Measurements from ENCODE around the gene GCNT1.
"Not testable (repeated sequence)": the region's sequence is repeated elsewhere in the genome, so short reads cannot be mapped to it uniquely, and the experiment has no call there.

Gene GCNT1

DNA sequence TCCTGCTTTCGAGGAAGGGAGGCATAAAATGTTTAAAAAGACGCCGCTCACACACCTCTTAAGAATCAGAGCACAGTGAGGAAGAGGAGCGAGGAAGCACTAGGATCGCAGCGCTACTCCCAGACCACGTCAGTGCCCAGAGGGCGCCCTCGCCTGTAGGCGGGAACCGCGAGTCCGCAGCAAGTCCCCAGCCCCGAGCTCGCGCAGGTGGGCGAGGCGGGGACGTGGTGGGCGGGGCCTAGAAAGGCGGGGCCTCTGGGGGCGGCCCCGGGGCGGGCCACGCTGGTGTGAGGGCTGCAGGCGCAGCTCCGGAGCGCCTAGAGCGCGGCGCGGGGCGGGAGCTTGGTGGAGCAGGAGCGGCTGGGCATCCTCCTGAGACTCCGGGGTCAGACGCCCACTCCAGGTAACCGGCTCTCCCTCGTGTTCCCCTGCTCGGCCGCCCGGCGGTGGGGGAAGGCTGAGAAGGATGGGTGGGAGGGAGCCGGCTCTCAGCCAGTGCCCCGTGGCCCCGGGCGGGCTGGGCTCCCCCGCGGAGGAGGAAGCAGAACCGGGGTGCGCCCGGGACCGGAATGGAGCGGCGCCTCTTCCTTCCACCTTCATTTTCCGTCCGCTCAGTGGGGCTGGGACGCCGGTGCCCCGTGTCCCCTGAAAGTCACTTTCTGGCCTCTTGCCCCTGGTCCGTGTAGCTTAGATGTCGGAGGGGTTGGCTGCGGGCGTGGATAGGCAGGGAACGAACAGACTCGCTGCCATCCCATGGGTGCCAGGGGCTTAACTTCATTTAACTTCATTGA, at the start of gene GCNT1:
Gene GCNT1, plus strand, starts transcription at position 280 of the 791 bp plus-strand sequence. CDS start 43,200 bp downstream, outside the sequence.
- H3K4me3 ChIP-seq (ENCODE audit: low read depth, low read length) = peak within 1 kb of the TSS; percentile 77

DNA sequence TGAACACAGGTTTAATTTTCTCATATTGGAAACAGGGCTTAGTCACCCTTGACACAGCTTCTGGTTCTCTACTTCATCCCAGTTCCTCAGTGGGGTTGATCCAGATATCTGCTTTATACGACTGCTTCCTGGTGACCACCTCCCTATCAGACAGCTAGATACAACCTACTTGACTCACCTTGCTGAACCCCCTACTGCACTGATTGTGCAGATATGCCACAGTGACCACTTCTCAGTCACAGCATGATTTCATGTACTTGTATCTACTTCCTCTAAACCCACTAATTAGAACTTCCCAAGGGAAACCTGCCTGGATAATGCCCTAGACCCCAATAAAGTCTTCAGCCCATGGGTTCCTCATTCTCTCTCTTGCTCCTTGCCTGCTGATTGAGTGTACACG, 46.3 kb upstream of the GCNT1 start:
- H3K4me3 ChIP-seq (ENCODE audit: low read depth, low read length) = no peak overlapping the region

DNA sequence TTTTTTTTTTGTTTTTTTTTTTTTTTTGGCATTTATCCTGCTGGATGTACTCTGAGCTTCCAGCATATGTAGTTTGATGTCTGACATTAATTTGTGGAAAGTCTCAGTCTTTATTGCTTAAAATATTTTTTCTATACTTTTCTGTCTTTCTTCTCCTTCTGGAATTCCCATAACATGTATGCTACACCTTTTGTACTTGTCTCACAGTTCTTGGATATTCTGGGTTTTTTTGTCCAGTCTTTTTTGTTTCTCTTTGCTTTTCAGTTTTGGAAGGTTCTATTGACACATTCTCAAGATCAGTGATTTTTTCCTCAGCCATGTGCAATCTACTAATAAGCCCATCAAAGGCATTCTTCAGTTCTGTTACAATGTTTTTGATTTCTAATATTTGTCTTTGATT, 45.3 kb upstream of the GCNT1 start:
- H3K4me3 ChIP-seq (ENCODE audit: low read depth, low read length) = no peak overlapping the region

DNA sequence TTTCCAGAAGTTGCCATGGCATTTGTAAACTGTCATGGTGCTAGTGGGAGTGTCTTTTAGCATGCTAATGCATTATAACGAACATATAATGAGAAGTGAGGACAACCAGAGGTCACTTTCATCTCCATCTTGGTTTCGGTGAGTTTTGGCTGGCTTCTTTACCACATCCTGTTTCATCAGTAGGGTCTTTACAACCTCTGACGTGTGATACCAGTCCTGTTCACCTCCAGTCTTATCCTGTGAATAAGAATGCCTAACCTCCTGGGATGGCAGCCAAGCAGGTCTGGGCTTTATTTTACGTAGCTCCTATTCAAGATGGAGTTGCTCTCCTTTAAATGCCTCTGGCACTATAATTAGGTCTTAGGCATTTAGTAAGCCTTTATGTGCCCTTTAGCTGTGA, 44.3 kb upstream of the GCNT1 start:
- no peak overlapping the region for H3K4me3 ChIP-seq (ENCODE audit: low read depth, low read length)

DNA sequence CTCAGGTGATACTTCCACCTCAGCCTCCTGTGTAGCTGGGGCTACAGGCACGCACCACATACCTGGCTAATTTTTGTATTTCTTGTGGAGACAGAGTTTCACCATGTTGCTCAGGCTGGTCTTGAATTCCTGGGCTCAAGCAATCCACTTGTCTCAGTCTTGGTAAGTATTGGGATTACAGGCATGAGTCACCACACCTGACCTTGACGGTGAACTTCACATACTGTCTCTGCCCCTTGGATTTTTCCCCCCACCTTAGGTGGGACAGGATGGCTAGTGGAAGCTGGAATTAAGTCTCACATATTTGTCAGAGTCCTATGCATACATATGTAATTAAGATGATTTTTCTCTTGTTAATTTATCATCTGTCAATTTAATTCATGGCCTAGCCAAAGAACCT, 43.8 kb upstream of the GCNT1 start:
- H3K4me3 ChIP-seq (ENCODE audit: low read depth, low read length) = no peak overlapping the region

DNA sequence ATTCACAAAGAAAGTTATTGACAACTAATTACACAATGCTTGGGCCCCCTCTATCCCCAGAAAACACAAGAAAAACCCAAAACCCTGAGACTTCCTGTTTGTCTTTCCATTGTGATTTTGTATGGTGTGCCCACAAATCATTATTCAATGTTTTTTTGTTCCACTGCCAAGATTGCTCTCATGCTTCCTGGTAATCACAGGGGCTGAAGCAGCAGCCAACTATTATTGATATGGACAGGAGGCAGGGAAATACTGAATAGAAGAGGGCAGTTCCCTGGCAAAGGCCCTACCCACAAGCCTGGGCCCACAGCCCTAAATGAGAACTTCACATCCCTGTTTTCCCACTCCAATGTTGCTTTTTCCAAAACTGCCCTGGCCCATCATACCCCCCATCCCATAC, 43.3 kb upstream of the GCNT1 start:
- no peak overlapping the region for H3K4me3 ChIP-seq (ENCODE audit: low read depth, low read length)

DNA sequence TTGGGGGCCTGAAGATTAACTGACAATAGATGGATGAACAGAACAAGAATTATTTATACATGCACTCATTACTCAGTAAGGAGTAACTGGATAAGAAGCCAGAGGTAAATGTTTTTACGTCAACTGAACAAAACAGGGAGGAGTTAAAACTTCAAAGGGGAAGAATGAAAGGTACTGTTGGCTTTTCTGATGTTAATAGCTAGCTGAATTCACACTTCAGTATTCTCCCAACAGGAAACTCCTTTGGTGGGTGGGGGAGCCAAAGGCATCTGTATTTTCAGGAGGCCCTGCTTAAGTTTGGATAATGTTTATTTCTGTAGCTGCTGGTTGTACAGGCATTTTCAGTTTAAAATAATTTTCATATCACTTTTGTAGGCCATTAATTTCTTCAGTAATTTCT, 41.6 kb upstream of the GCNT1 start:
- H3K4me3 ChIP-seq (ENCODE audit: low read depth, low read length) = no peak overlapping the region

DNA sequence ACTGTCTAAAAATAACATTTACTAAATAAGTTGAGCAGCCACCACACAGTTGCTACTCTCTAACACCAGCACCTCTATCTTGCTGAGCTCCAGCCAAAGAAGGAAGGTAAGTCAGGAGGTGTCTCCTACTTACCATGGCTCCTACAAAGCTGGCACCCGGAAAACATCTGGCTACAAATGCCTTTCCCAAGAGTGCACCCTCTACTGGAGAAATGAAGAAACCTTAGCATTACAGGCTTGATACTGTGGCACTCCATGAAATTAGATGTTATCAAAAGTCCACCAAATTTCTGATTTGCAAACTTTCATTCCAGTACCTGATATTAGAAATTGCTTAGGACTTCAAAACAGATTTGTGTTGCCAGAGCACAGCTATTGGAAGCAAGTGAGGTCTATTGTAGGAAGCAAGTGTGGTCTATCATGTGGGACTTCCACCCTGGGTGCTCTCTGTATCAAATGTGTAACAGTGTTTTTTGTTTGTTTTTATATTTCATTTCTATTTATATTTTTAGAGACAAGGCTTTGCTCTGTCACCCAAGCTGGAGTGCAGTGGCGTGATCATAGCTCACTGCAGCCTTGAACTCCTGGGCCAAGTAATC, 39.1 kb upstream of the GCNT1 start:
- no peak overlapping the region for H3K4me3 ChIP-seq (ENCODE audit: low read depth, low read length)

DNA sequence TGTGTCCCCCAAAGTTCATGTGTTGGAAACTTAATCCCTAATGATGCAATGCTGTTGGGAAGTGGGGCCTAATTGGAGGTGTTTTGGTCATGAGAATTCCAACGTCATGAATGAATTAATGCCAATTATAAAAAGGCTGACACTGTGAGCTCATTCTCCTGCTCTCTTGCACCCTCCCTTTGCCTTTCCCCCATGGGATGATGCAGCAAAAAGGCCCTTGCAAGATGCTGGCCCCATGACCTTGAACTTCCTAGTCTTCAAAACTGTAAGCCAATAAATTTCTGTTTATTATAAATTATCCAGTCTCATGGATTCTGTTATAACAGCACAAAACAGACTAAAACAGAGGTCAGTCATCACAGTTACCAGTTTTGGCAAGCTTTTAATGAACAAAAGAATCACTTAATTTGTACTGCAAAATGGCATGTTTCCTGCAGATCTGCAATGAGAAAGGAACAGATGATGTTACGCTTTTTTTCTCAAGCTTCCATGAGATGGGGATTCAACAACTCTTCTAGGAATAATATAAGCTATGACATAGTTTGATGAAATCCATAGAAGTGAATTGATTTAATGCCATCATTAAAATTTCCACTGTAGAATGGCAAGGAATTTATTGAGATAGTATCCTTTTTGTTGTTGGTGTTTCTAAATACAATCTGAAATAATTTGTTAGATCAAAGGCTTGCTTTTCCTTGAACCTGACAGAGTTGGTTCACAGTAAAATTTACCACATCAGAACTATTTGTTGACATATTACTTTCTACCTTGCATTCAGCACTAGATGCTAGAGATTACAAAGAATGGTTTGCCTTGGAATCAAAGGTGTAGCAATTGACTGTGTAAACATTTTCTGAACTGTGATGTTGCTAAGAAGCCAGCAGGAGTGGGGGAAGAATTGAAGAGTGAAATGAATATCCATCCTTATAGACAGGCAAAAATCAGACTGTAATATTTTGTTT, 35.5 kb upstream of the GCNT1 start:
- H3K4me3 ChIP-seq (ENCODE audit: low read depth, low read length) = no peak overlapping the region

DNA sequence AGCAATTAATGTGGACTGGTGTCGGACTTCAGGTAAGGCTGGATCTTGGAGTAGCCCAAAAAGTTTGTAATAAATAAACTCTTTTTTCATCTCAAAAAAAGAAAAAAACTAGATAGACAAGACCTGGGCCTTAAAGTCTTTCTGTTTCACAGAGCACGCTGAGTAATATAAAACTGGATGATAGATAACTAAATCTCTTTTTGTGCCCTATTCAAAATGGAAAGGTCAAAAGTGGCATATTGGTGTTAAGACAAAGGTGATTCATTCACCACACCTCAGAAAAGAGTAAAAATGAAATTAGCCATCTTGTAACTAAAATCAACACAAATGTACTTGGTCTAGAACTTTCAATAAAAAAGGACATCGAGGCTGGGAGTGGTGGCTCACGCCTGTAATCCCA, 34.5 kb upstream of the GCNT1 start:
- no peak overlapping the region for H3K4me3 ChIP-seq (ENCODE audit: low read depth, low read length)

DNA sequence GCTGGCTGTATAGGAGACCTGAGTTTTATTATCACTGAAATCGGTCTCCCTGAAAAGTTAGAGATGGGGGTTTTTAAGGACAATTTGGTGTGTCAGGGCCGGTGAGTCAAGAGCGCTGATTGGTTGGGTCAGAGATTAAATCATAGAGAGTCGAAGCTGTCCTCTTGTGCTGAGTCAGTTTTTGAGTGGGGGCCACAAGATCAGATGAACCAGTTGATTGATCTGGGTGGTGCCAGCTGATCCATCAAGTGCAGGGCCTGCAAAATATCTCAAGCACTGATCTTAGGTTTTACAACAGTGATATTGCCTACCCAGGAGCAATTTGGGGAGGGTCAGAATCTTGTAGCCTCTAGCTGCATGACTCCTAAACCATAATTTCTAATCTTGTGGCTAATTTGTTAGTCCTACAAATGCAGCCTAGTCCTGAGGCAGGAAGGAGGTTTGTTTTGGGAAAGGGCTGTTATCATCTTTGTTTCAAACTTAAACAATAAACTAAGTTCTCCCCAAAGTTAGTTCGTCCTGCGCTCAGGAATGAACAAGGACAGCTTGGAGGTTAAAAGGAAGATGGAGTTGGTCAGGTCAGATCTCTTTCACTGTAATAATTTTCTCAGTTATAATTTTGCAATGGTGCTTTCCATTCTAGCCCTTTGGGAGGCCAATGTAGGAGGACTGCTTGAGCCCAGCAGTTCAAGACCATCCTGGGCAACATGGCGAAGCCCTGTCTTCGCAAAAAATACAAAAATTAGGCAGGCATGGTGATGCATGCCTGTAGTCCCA, 33.1 kb upstream of the GCNT1 start:
- H3K4me3 ChIP-seq (ENCODE audit: low read depth, low read length) = no peak overlapping the region

DNA sequence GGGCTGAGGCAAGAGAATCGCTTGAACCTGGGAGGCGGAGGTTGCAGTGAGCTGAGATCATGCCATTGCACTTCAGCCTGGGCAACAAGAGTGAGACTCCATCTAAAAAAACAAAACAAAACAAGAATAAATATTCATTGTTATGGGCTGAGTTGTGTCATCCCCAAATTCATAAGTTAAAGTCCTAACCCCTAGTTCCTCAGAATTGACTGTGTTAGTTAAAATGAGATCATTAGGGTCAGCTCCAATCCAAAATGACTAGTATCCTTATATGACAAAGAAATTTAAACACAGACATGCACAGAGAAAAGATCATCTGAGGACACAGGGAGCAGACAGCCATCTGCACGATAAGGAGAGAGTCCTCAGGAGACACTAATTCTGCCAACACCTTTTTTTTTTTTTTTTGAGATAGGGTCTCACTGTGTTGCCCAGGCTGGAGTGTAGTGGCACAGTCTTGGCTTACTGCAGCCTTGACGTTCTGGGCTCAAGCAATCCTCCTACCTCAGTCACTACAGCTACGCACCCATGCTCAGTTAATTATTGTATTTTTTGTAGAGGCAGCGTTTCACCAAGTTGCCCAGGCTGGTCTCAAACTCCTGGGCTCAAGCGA, 32.1 kb upstream of the GCNT1 start:
- H3K4me3 ChIP-seq (ENCODE audit: low read depth, low read length) = no peak overlapping the region

DNA sequence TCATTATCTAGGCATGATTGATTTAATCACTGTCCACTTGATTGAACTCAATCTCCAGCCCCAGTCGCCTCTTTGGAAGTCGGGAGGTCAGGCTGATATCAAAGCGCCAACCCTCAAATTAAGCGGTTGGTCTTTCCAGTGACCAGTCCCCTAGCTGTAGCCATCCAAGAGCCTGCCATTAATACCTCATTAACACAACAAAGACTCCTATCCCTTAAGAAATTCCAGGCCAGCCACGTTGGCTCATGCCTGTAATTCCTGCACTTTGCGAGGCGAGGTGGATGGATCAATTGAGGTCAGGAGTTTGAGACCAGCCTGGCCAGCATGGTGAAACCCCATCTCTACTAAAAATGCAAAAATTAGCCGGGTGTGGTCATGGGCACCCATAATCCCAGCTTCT, 27.4 kb upstream of the GCNT1 start:
- H3K4me3 ChIP-seq (ENCODE audit: low read depth, low read length) = no peak overlapping the region

DNA sequence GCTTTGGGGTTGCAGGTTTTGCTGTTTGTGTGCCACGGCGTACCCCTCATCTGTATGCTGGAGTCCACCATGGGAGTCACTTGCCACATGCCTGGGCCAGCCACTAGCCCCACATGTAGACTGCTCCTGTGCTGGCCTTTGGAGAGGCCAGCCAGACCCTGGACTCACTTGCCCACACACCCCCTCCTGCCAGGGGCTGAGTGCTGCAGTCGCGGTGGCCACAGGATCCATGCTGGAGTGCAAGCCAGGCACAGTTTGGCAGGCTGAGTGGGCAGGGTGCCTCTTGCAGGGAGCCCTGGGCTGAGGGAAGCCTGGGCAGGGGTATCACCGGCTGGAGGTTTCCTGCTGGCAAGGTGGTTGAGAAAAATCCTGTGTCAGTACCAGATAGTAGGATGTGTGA, 25.6 kb upstream of the GCNT1 start:
- no peak overlapping the region for H3K4me3 ChIP-seq (ENCODE audit: low read depth, low read length)

DNA sequence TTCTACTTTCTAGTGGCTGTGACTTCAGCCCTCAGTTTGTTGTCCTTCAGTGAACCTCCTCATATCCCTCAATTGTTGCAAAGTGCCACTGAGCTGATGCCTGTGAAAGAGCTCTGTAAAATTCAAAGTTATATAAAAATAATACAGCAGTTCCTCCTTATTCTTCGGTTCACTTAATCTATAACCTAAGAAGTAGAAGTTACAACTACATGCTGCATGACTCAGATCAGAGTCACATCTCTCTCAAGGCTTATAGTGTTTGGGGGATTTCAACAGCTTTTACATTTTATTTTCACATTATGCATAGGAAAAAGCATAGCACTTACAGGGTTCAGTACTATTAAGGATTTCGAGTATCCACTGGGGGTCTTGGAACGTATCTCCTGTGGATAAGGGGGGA, 25.1 kb upstream of the GCNT1 start:
- no peak overlapping the region for H3K4me3 ChIP-seq (ENCODE audit: low read depth, low read length)

DNA sequence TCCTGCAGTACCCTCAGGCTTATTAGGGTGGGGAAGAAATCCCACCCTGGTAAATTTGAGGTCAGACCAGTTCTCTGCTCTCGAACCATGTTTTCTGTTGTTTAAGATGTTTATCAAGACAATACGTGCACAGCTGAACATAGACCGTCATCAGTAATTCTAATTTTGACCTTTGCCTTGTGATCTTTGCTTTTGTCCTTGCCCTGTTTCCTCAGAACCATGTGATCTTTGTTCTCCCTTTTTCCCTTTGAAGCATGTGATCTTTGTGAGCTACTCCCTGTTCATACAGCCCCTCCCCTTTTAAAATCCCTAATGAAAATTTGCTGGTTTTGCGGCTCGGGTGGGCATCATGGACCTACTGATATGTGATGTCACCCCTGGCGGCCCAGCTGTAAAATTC, 24.1 kb upstream of the GCNT1 start:
- not testable (repeated sequence) for H3K4me3 ChIP-seq (ENCODE audit: low read depth, low read length)

DNA sequence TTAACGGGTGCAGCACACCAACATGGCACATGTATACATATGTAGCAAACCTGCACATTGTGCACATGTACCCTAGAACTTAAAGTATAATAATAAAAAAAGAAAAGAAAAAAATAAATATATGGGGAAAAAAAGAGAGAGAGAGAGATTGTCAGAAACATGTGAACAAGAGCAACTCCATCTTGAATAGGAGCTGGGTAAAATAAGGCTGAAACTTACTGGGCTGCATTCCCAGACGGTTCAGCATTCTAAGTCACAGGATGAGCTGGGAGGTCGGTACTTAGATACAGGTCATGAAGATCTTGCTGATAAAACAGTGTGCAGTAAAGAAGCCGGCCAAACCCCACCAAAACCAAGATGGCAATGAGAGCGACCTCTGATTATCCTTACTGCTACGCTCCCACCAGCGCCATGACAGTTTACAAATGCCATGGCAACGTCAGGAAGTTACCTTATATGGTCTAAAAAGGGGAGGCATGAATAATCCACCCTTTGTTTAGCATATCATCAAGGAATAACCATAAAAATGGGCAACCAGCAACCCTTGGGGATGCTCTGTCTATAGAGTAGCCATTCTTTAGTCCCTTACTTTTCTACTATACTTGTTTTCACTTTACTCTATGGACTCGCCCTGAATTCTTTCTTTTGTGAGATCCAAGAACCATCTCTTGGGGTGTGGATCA, 21.8 kb upstream of the GCNT1 start:
- H3K4me3 ChIP-seq (ENCODE audit: low read depth, low read length) = not testable (repeated sequence)

DNA sequence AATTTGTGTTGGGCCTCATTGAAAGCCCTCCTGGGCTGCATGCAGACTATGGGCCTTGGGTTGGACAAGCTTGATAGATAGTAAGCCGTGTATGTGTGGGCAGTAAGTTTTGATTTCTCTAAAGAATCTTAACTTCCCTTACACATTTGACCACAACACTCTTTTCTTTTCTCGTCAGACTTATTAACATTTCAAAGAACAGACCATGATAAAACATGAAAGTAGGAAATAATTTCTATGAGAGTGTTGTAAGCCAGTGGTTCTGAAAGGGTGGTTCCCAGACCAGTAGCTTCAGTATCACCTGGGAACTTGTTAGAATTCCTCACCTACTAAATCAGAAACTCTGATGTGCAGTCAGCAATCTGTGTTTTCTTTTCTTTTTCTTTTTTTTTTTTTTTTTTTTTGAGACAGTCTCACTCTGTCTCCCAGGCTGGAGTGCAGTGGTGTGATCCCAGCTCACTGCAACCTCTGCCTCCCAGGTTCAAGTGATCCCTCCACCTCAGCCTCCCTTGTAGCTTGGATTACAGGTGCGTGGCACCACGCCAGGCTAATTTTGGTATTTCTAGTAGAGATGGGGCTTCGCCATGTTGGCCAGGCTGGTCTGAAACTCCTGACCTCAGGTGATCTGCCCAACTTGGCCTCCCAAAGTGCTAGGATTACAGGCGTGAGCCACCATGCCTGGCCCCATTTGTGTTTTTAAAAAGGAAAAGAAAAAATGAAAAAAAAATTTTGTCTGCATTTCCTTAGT, 20.0 kb upstream of the GCNT1 start:
- no peak overlapping the region for H3K4me3 ChIP-seq (ENCODE audit: low read depth, low read length)
